NCI-H1105 treated with DMSO at 0.1 percent for 48 hours (cell line): ENCODE results near the gene EPHA4.

ENCODE experiments used
- DNase-seq: peaks from one replicate; lab custom pipeline; 2025; lab: John Stamatoyannopoulos, UW

EPHA4 gene

DNA sequence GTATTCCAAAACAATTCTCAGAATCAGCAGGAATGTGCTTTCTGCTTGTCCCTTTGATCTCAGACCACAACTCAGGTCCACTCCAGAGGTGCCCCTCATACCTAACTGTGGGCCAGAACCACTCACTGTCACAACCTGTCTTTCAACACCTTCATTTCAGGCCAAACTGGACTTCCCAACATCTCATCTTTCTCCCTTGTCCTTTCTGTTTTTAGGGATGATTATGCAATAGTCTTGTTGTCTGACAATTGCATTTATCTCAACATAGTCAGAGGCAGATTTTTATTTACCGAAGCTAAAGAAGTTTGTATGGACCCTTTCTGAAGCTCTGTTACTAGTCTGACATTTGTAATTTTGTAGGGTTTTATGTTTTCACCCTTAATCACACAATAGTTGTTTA lies 95.9 kb downstream of the EPHA4 start:
- no peak for DNase-seq

- no peak for DNase-seq
Observed at GRCh38 chr2:221473451-221473850, 98.7 kb downstream of the EPHA4 start.

- no peak for DNase-seq
Observed at GRCh38 chr2:221468317-221468716, 103.8 kb downstream of the EPHA4 start.

DNA sequence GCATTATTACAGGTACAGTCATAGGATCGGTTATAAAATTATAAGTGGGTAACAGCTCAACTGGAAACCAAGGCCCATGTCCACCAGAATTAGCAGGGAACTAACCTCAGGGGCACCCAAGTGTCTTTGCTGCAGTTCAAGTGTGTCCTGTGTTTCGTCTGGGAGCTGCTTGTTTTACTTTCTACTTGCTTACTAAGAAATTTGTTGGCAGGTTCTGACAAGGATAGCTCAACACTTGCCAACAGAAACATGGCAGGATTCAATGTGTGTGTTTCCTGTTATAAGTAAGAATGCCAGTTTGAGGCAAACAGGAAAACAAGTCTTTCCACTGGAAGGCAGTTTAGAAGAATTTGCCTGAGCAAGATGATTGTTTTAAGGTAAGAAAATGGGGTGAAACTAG lies 104.5 kb downstream of the EPHA4 start:
- no peak for DNase-seq

DNA sequence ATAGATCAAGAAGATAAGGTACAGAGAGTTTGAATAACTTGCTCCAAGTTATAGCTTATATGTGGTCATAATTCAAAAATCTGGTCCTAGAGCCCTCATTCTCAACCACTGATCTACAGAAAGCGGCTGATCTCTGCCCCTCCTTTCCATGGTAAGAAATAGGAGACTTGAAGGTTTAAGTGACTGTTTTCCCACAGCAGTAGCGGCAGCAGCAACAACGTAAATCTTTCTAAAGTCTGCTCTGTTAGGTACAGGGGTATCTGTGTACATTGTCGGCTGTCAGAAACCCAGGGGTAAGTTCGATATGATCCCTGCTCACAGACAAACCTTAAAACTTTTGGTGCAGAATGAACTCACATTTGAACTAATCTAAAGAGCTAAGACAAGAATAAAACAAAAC lies 105.4 kb downstream of the EPHA4 start:
- DNase-seq = no peak

DNA sequence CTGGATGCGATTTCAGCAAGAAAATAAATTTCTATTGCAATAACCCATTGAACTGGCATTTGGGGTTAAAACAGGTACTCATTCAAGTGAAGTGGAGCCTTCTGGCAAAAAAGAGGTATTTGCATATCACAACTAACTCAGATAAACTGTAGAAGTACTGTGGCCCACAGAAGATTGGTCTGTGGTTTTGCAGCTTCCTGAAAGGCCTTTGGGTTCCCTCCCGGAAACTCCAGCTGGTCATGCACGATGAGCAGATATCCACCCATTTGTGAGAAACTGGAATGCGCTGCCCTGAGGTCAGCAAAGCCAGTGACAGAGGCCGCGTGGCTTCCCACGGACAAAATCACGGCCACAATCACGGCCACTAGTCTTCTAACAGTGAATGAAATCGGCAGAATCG lies 106.3 kb downstream of the EPHA4 start:
- DNase-seq = no peak

GRCh38 chr2:221464971-221465370 lies 107.1 kb downstream of the EPHA4 start:
- no peak for DNase-seq

DNA sequence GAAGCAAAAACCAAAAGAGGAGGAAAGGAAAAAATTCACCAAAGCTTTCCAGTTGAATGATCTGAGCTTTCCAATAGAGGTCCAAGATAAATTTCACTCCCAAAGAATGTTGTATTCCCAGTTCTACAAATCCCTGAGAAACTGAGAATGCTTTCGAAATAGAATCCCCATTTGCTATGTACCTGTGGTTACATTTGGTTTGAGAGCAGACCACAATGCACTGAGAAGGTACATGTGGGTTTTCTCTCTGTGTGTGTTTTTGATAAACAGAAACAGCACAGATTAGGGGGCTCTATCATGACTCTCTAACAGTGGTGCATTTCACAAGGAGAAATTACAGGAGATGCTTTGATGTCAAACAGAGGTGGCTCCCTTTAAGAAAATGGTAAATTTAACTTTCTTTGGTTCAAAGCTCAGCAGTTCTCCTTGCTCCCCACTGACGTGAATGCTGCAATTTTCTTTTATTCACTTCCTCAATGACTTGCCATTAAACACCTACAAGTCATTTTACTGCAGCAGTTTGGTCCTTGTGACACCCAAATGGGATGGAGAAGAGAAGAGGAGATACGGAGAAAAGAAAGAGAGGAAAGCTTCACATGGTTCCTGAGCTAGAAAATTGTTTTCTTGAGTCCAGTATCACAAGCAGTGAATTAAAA lies 108.7 kb downstream of the EPHA4 start:
- no peak for DNase-seq

GRCh38 chr2:221461901-221462300 lies 110.2 kb downstream of the EPHA4 start:
- DNase-seq = no peak

GRCh38 chr2:221460136-221460535 lies 112.0 kb downstream of the EPHA4 start:
- no peak for DNase-seq

- DNase-seq = no peak
Observed at GRCh38 chr2:221458578-221458977, 113.5 kb downstream of the EPHA4 start.

- no peak for DNase-seq
Observed at GRCh38 chr2:221455214-221455613, 116.9 kb downstream of the EPHA4 start.

- no peak for DNase-seq
Observed at GRCh38 chr2:221454459-221455105, 117.5 kb downstream of the EPHA4 start.

GRCh38 chr2:221451862-221452788 lies 120.0 kb downstream of the EPHA4 start:
- no peak for DNase-seq

- DNase-seq = no peak
Observed at GRCh38 chr2:221450280-221450679, 121.8 kb downstream of the EPHA4 start.

GRCh38 chr2:221449406-221449805 lies 122.7 kb downstream of the EPHA4 start:
- no peak for DNase-seq

GRCh38 chr2:221448844-221449390 lies 123.2 kb downstream of the EPHA4 start:
- no peak for DNase-seq

DNA sequence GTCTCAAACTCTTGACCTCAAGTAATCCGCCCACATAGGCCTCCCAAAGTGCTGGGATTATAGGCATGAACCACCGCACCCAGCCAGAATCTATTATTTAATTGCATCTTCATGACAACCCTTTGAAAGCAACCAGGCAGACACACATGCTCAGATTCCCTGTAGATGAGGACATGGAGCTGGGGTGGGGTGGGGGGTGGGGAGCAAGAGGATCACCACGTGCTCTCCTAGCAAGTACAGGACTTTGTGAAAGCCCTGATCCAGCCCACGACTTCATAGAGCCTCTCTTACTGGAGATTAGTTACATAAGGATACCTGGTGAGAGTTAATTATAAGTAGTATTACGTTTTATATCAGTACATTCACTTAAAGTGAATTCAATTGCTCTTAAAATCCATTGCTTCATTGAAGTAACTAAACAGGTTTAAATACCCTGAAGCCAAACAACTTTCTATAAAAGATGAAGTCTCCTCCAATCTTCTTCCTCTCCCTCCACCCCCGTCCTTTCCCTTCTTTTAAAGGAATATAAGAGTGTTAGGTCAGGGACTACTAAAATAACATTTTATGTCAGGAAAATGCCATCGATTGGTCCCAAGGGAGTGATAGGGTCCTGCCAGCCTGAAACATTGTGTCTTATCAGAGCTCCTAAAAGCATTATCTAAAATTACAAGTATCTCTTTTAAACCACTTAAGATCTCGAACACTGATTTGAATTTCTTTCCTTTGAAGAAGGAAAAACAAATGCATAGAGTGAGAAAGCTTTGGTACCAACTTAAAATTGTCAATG lies 123.9 kb downstream of the EPHA4 start:
- DNase-seq = no peak

GRCh38 chr2:221447310-221447709 lies 124.8 kb downstream of the EPHA4 start:
- DNase-seq = no peak

GRCh38 chr2:221446140-221446539 lies 126.0 kb downstream of the EPHA4 start:
- no peak for DNase-seq

- DNase-seq = no peak
Observed at GRCh38 chr2:221444106-221444505, 128.0 kb downstream of the EPHA4 start.

GRCh38 chr2:221443645-221444044 lies 128.5 kb downstream of the EPHA4 start:
- DNase-seq = no peak
